ENCODE measurements around the gene ACTA2. TPM values are rescaled to one million over a fixed set of nuclear protein-coding genes. Genes with fewer than 3 reads are reported as not detected.

The ACTA2 gene
- total RNA-seq, 4 donors from 2014 or later: 6,391 to 8,723 (median 8,539) TPM

DNA sequence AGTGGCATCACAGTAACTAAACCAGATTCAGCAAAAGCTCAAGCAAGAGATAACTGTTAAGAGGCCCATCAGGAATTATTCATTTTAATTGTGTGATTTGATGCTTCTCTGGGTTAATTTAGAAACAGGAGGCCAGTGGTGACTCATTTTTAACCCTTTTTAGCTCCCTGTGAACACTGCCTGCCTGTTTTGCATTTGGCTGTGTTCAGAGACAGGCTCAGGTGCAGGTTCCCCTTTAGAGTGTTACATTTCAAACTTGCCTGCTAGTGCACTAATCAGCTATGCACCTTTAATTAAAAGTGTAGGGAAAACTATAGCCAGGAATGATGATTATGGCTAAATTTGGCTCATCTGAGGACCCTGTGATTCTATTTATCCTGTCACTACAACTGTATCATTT lies 66.0 kb downstream of the ACTA2 start:
- DNase-seq (ENCODE audit: extremely low spot score): no peak
- Histone ChIP-seq H3K9me3 (no peaks in the 10 kb centered on the region), H3K4me3 (no peak overlapping the region), H3K4me1 (peaks cover 7 to 37% (median 33%) of the 10 kb centered on the region in 4 donors), H3K36me3 (no peaks in the 10 kb centered on the region), H3K27me3 (no peaks in the 10 kb centered on the region), H3K27ac (replicated peaks in 1 of 4) (no peak overlapping the region)
- TF ChIP-seq EP300 (IDR thresholded peaks at IDR 0.05) (no peak), POLR2A (IDR thresholded peaks at IDR 0.05; ENCODE audit: low read depth) (no peak), POLR2AphosphoS5 (IDR thresholded peaks at IDR 0.05) (no peak)
- TF ChIP-seq, protein P1, sequence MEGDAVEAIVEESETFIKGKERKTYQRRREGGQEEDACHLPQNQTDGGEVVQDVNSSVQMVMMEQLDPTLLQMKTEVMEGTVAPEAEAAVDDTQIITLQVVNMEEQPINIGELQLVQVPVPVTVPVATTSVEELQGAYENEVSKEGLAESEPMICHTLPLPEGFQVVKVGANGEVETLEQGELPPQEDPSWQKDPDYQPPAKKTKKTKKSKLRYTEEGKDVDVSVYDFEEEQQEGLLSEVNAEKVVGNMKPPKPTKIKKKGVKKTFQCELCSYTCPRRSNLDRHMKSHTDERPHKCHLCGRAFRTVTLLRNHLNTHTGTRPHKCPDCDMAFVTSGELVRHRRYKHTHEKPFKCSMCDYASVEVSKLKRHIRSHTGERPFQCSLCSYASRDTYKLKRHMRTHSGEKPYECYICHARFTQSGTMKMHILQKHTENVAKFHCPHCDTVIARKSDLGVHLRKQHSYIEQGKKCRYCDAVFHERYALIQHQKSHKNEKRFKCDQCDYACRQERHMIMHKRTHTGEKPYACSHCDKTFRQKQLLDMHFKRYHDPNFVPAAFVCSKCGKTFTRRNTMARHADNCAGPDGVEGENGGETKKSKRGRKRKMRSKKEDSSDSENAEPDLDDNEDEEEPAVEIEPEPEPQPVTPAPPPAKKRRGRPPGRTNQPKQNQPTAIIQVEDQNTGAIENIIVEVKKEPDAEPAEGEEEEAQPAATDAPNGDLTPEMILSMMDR (IDR thresholded peaks at IDR 0.05): no peak
- intact Hi-C loops (cut with DNase I): no loop called here

Small RNA genes within 50 kb of the gene (small RNA-seq; reads per million reads assigned to genes)
- gene RF02116: 0 reads per million in 3 donors

Other genes starting within 250 kb of the ACTA2 start
- not detected for gene LIPK, start 246.5 kb downstream of the ACTA2 start, total RNA-seq
- gene LIPN, start 192.8 kb downstream of the ACTA2 start, total RNA-seq: under 1 TPM in 1 of 4 donors, not detected in 3; 0.33 TPM
- not detected for gene LIPM, start 150.0 kb downstream of the ACTA2 start, total RNA-seq
- gene ANKRD22, start 100.9 kb downstream of the ACTA2 start, total RNA-seq: not detected
- gene STAMBPL1, start 72.5 kb downstream of the ACTA2 start, total RNA-seq: 10 to 100 TPM in 3 of 4 donors, 1 to 10 TPM in 1; 8.6 to 27.4 (median 14.7) TPM
- 10 to 100 TPM; 16.6 to 27.5 (median 18.7) TPM for gene FAS, start 38.0 kb upstream of the ACTA2 start, total RNA-seq

All from esophagus muscularis mucosa (tissue), 4 donors.